KBM-7 (cell line): ENCODE data around the gene MTUS2.

Source experiments
- DNase-seq: peaks from one replicate; pipeline ENCODE4 v3.0.0-alpha.2; 2015
- in situ Hi-C: fragments of 300-500 bp; cut with MboI; formaldehyde crosslinking; loops from 2 replicates; pipeline ENCODE4 v1.14.3; 2020; ENCODE audit warnings: low sequenced_read_pairs, low pct_unique_long_range_greater_than_20kb, mixed read lengths

MTUS2 gene

GRCh38 chr13:29131881-29132668, 311.9 kb downstream of the MTUS2 start:
- DNase-seq, result no peak
- in situ Hi-C loops, result no loop called here

GRCh38 chr13:29136341-29136740, 316.2 kb downstream of the MTUS2 start:
- in situ Hi-C loops, result no loop called here

GRCh38 chr13:29137016-29137415, 316.9 kb downstream of the MTUS2 start:
- in situ Hi-C loops, result no loop called here
- DNase-seq, result no peak

More at GRCh38 chr13:29136341-29136740, 316.2 kb downstream of the MTUS2 start:
- DNase-seq, result no peak

- DNase-seq, result no peak
- in situ Hi-C loops, result no loop called here
These were observed 317.9 kb downstream of the MTUS2 start for GRCh38 chr13:29137995-29138394.

GRCh38 chr13:29140277-29140676, 320.1 kb downstream of the MTUS2 start:
- DNase-seq, result no peak
- in situ Hi-C loops, result no loop called here

GRCh38 chr13:29143847-29144246, 323.7 kb downstream of the MTUS2 start:
- in situ Hi-C loops, result no loop called here
- no peak for DNase-seq

GRCh38 chr13:29154390-29154789, 334.3 kb downstream of the MTUS2 start:
- in situ Hi-C loops, result no loop called here
- DNase-seq, result no peak

GRCh38 chr13:29156136-29156535, 336.0 kb downstream of the MTUS2 start:
- in situ Hi-C loops, result no loop called here
- DNase-seq, result no peak

GRCh38 chr13:29159871-29160270, 339.7 kb downstream of the MTUS2 start:
- in situ Hi-C loops, result no loop called here
- no peak for DNase-seq

- DNase-seq, result peak; percentile 3
- in situ Hi-C loops, result no loop called here
These were observed 340.7 kb downstream of the MTUS2 start for GRCh38 chr13:29160862-29161261.

GRCh38 chr13:29161676-29162075, 341.5 kb downstream of the MTUS2 start:
- in situ Hi-C loops, result no loop called here
- no peak for DNase-seq

- no peak for DNase-seq
- in situ Hi-C loops, result no loop called here
These were observed 342.6 kb downstream of the MTUS2 start for GRCh38 chr13:29162638-29163235.

- DNase-seq, result no peak
- in situ Hi-C loops, result no loop called here
These were observed 344.0 kb downstream of the MTUS2 start for GRCh38 chr13:29164116-29164515.

GRCh38 chr13:29165216-29165615, 345.1 kb downstream of the MTUS2 start:
- DNase-seq, result no peak
- in situ Hi-C loops, result no loop called here

GRCh38 chr13:29165840-29166239, 345.7 kb downstream of the MTUS2 start:
- DNase-seq, result no peak
- in situ Hi-C loops, result no loop called here

GRCh38 chr13:29170436-29171082, 350.4 kb downstream of the MTUS2 start:
- no peak for DNase-seq
- in situ Hi-C loops, result no loop called here

GRCh38 chr13:29171244-29171643, 351.1 kb downstream of the MTUS2 start:
- DNase-seq, result no peak
- in situ Hi-C loops, result no loop called here

- in situ Hi-C loops, result no loop called here
- no peak for DNase-seq
These were observed 354.0 kb downstream of the MTUS2 start for GRCh38 chr13:29174093-29174492.

- no peak for DNase-seq
- in situ Hi-C loops, result no loop called here
These were observed 355.2 kb downstream of the MTUS2 start for GRCh38 chr13:29175250-29175873.

- no peak for DNase-seq
- in situ Hi-C loops, result no loop called here
These were observed 359.9 kb downstream of the MTUS2 start for GRCh38 chr13:29180055-29180454.
